Ectodermal cell (in vitro differentiated cells): ENCODE data around the gene IFITM2.
"Not testable (repeated sequence)": the region's sequence is repeated elsewhere in the genome, so short reads cannot be mapped to it uniquely, and the experiment has no call there.

Experiments used
- H3K27ac ChIP-seq: 2 replicates; pipeline ENCODE4 v1.7.0; 2013; ENCODE audit warnings: mild to moderate bottlenecking, low read depth, low read length; ENCODE audit not compliant: insufficient read depth, poor library complexity, severe bottlenecking
- H3K27me3 ChIP-seq: 2 replicates; pipeline ENCODE4 v1.7.0; 2013; ENCODE audit warnings: mild to moderate bottlenecking, low read length; ENCODE audit not compliant: insufficient read depth, control insufficient read depth, poor library complexity, severe bottlenecking
- H3K36me3 ChIP-seq: one replicate; pipeline ENCODE4 v1.7.0; 2013; ENCODE audit warnings: low read length; ENCODE audit not compliant: control insufficient read depth, insufficient read depth
- H3K4me1 ChIP-seq: one replicate; pipeline ENCODE4 v1.7.0; 2013; ENCODE audit warnings: low read length; ENCODE audit not compliant: control insufficient read depth, insufficient read depth
- H3K4me3 ChIP-seq: 2 replicates; pipeline ENCODE4 v1.7.0; 2013; ENCODE audit warnings: low read depth, low read length, control low read depth; ENCODE audit not compliant: insufficient read depth
- H3K9me3 ChIP-seq: 2 replicates; pipeline ENCODE4 v1.7.0; 2013; ENCODE audit warnings: mild to moderate bottlenecking, low read length, moderate library complexity; ENCODE audit not compliant: control insufficient read depth
- WGBS, 2 experiments: methylation state at CpG; one replicate each; pipeline ENCODE4 v1.1.7; 2013; ENCODE audit warnings: missing lambda C conversion rate in 2 of 2; 5-methylcytosine and 5-hydroxymethylcytosine counted together

IFITM2 gene

GRCh38 chr11:336659-337198 lies 29.1 kb downstream of the IFITM2 start:
- peaks cover 13% of the 10 kb centered on the region for H3K4me1 ChIP-seq
- H3K4me3 ChIP-seq, result no peak overlapping the region
- H3K27me3 ChIP-seq, result no peaks in the 10 kb centered on the region
- no peaks in the 10 kb centered on the region for H3K9me3 ChIP-seq
- no peaks in the 10 kb centered on the region for H3K36me3 ChIP-seq
- WGBS, 2 experiments, result 85 to 88% methylated on average over 4 of the region's 4 CpGs
- H3K27ac ChIP-seq, result no peak overlapping the region

- H3K9me3 ChIP-seq, result no peaks in the 10 kb centered on the region
- no peaks in the 10 kb centered on the region for H3K36me3 ChIP-seq
- H3K4me3 ChIP-seq, result no peak overlapping the region
- H3K4me1 ChIP-seq, result peaks cover 21% of the 10 kb centered on the region
- H3K27ac ChIP-seq, result no peak overlapping the region
- 93 to 96% methylated on average over 5 to 6 of the region's 6 CpGs for WGBS, 2 experiments
- H3K27me3 ChIP-seq, result no peaks in the 10 kb centered on the region
These were observed 30.1 kb downstream of the IFITM2 start for GRCh38 chr11:337711-338110.

GRCh38 chr11:339963-340362 lies 32.3 kb downstream of the IFITM2 start:
- H3K27me3 ChIP-seq, result no peaks in the 10 kb centered on the region
- WGBS, 2 experiments, result 96 to 99% methylated on average over 1 to 2 of the region's 2 CpGs

GRCh38 chr11:340539-341512 lies 33.2 kb downstream of the IFITM2 start:
- H3K9me3 ChIP-seq, result no peaks in the 10 kb centered on the region
- WGBS, 2 experiments, result 45 to 55% methylated on average over 4 of the region's 5 CpGs
- no peaks in the 10 kb centered on the region for H3K36me3 ChIP-seq
- H3K4me3 ChIP-seq, result no peak overlapping the region
- peaks cover 9% of the 10 kb centered on the region for H3K4me1 ChIP-seq
- H3K27ac ChIP-seq, result no peak overlapping the region
- no peaks in the 10 kb centered on the region for H3K27me3 ChIP-seq

More at GRCh38 chr11:339963-340362, 32.3 kb downstream of the IFITM2 start:
- Histone ChIP-seq H3K9me3 (no peaks in the 10 kb centered on the region), H3K4me1 (peaks cover 12% of the 10 kb centered on the region), H3K27ac (no peak overlapping the region), H3K36me3 (no peaks in the 10 kb centered on the region), H3K4me3 (no peak overlapping the region)

GRCh38 chr11:342328-342727 lies 34.7 kb downstream of the IFITM2 start:
- Histone ChIP-seq H3K27me3 (no peaks in the 10 kb centered on the region), H3K9me3 (no peaks in the 10 kb centered on the region), H3K27ac (peak overlapping the region; percentile 16), H3K4me1 (peaks cover 7% of the 10 kb centered on the region), H3K36me3 (no peaks in the 10 kb centered on the region), H3K4me3 (no peak overlapping the region)
- 89 to 91% methylated on average over 3 of the region's 3 CpGs for WGBS, 2 experiments

- no peaks in the 10 kb centered on the region for H3K36me3 ChIP-seq
- H3K27me3 ChIP-seq, result no peaks in the 10 kb centered on the region
- peaks cover 7% of the 10 kb centered on the region for H3K4me1 ChIP-seq
- H3K27ac ChIP-seq, result no peak overlapping the region
- WGBS, 2 experiments, result 92% methylated on average over 10 to 11 of the region's 11 CpGs
- H3K4me3 ChIP-seq, result no peak overlapping the region
- no peaks in the 10 kb centered on the region for H3K9me3 ChIP-seq
These were observed 37.4 kb downstream of the IFITM2 start for GRCh38 chr11:344836-345578.

- Histone ChIP-seq H3K36me3 (no peaks in the 10 kb centered on the region), H3K4me1 (peaks cover 7% of the 10 kb centered on the region), H3K27me3 (no peaks in the 10 kb centered on the region), H3K4me3 (no peak overlapping the region), H3K27ac (no peak overlapping the region), H3K9me3 (no peaks in the 10 kb centered on the region)
- WGBS, 2 experiments, result 92 to 95% methylated on average over 3 of the region's 3 CpGs
These were observed 38.9 kb downstream of the IFITM2 start for GRCh38 chr11:346529-346928.

GRCh38 chr11:349270-349954 lies 41.8 kb downstream of the IFITM2 start:
- H3K27me3 ChIP-seq, H3K27ac ChIP-seq, H3K36me3 ChIP-seq, H3K9me3 ChIP-seq, H3K4me3 ChIP-seq, H3K4me1 ChIP-seq: not testable (repeated sequence)
- 84 to 95% methylated on average over 8 of the region's 8 CpGs for WGBS, 2 experiments

- H3K27ac ChIP-seq, result not testable (repeated sequence)
These were observed 42.6 kb downstream of the IFITM2 start for GRCh38 chr11:350033-350722.

More at GRCh38 chr11:350033-350722, 42.6 kb downstream of the IFITM2 start:
- H3K27me3 ChIP-seq, H3K4me1 ChIP-seq, H3K4me3 ChIP-seq, H3K9me3 ChIP-seq, H3K36me3 ChIP-seq: not testable (repeated sequence)
- 83 to 86% methylated on average over 16 of the region's 16 CpGs for WGBS, 2 experiments
